ENCODE results near the gene MYO1B.

The MYO1B gene

DNA sequence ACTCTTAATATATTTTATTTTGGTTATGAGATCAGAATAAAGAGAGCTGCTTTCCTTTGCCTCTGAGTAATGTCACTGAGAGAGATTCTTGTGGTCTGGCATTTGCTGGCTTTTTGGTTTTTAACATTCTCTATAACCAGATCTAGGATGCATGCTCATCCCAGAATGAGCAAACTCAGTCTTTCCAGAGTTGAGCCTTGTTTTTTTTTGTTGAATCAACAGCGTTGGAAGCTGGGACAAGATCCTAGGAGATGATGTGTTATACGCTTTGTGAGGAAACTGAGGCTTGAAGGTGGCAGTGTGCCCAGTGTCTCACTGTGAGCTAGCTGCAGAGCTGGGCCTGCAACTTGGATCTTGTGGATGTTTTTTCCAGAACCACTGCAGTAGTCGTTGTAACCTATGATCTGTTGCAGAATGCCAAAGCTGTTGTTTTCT, 19.5 kb downstream of the MYO1B start:
- no peak for DNase-seq

DNA sequence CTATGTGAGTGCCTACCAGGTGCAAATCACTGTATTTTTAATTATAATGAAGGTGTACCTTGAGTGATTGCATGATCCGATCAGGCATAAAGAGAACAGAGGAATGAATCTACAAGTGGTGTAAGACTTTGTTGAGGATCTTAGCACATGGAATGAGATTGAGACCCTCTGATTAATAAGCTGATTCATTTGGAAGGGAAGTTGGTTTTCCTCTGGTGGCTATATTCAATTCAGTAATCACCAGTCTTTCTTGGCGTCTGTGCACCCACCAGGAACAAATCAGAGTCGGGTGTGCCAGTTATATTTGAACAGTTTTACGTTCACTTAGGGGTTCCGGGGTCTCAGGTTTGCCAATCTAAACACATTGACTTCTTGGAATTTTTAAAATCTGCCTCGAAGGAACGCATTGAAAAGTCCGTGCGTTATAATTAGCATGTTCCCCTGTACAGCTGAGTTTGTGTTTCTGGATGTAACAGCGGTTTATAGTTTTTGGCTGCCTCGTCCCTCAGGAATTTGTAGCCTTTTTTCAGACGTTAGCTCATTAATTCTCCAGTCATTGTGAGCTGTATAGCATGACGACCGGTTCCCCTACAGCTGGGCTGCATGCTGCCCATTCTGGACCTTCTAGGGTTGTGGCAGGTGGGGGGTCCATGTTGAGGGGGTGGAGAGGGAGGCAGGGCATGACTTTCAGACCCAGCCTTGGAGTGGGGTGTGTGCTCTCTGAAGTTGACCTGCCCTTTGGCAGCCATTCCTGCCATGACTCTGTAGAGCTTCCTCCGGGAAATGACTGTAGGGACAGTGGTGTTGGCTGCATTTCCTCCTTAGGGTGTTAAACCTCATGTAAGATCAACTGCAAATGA, 20.3 kb downstream of the MYO1B start:
- DNase-seq, result no peak

DNA sequence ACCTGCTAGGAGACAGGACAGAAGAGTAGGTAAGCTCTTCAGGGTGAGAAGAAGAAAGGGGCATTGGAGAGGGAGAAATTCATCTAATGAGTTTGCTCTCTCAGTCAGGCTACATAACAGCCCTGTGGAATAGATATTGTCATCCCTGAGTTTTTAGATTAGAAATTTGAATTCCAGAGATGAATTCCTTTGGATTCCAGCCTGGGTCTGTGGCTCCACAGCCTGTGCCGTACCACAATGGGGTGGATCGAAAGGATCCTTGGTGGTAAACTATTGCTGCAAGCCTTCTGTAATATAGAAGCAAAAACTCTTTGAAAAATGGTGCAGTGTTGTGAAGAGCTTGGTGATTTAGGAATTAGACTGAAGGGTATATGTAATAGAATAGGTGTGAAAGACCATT, 21.0 kb downstream of the MYO1B start:
- no peak for DNase-seq

DNA sequence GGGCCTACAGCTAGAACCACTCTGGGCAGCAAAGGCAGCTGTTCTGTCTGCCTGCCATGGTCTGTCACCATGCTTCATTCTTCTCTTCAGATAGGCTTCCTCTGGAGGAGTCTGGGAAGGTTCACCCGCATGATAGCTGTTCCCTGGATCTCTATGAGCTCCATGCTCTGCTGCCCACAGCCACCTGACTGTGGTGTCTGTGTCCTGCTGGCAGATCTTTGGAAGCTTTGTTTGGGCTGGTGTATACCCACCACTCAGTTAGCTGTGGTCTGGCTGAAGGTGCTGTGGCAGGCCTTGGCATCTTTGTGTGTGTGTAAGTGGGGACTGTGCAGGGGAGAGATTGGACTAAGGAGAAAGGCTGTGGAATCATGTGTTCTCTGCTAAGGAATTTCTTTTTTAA, 23.4 kb downstream of the MYO1B start:
- DNase-seq, result no peak

DNA sequence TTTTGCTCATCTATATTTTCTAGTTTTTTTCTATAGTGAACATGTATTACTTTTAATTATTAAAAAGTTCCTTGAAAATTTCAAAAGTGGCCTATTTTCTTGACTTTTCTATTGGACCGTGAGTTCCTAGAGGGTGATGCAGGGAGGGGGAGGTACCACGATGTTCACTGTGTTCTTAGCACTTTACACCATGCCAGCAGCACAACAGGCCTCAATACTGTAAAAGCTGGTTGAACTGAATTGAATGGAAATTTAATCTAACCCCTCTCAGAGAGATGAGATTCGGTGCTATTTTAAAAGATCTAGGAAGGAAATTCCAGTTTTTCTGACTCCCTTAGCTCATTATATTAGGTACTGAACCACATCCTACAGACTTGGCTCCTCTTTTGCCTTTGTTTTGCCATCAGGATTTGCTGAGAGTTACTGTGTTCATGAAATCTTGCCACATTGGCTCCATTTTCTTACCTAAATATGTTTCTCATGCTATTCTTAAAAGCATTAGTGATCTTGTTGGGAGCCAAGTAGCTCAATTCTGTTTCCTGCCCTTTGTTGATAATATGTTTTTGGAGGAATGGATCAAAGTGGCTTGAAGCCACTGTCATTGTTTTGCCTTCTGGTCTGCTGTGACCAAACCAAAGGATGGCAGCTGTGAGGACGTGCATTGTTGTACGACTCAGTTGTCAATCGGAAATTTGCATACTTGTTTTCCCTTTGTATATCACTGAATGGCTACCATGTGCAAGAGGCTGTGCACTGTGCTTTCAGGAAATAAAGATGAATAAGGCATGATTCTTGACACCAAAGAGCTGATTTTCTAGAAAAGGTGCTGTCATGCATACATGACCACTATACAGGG, 25.3 kb downstream of the MYO1B start:
- no peak for DNase-seq

DNA sequence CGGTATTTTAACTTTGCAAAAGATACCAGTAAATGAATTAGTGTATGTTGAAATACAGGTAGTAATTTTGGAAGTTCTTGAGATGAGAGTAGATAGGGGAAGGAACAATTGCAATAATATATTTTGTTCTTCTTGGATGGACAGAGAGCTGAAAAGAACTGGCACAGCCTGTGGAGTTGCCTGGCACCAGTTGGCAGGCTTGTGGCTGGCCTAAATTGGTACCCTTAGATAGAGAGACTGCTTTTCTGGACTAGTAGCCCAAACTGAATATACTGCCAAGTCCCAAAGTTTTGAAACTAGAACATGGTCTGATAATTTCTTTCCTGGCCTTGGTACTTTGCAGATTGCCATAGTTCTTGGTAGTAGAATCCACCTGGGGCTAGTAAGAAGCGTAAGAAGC, 26.9 kb downstream of the MYO1B start:
- DNase-seq, result no peak

DNA sequence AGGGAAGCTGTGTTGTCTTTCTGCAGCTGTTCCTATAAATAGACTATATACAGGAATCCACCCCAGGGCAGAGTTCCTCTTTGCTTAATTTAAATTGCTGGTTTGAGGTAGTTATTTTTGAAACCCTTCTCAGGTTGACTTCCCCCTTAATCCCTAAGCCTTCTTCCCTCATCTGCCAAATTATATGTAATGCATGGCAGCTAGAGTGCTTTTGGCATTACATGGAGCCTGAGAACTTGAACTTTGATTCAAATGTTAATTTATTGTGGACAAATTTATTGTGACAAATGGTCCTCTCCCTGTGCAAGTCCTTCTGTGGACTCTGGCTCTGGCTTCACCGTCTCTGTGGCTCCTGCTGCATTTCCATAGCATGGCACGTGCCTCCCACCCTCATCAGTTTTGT, 29.2 kb downstream of the MYO1B start:
- DNase-seq, result no peak

DNA sequence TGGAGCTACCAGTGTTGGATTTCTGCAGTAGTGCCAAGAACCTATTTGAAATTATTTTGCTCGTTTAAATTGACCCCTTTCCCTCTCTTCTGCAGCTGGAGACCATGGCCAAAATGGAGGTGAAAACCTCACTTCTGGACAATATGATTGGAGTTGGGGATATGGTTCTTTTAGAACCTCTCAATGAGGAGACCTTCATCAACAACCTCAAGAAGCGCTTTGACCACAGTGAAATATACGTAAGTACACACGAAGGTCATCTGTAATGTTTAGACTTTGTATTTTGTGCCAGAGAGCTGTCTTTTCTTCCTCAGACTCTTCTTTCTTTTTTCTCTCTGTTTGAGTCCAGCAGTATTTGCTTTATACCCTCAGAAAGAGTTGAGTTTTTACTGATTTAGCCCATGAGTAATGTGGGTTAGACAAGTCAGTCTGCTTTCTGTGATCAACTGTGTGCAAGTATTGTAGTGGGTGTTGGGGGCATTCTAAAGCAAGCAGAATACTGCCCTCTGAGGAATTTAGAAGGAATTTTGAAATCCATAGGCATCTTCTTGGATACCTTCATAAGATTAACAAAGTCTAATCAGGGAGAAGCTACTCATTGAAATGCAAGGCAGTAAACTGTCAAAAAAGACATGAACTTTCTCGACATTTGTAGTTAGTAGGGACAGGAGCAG, 31.7 kb downstream of the MYO1B start:
- DNase-seq, result no peak

DNA sequence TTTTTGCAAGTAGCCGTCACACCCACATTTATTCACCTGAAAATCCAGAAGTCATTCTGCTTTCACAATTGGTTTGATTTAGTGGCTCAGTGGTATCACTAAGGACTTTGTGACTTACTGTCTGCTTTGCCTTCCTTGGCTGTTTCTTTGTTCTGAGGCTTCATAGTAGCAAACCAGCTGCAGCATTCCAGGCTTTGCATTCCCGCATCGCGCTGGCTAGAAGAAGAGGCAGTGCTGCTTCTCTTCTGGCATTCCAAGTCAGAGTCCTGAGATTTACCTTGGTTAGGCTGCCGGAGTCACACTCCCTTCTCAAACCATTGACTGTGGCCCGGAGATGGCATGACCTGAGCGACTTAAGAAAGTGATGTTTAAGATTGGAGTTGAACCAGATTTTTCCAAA, 35.1 kb downstream of the MYO1B start:
- DNase-seq, result no peak

DNA sequence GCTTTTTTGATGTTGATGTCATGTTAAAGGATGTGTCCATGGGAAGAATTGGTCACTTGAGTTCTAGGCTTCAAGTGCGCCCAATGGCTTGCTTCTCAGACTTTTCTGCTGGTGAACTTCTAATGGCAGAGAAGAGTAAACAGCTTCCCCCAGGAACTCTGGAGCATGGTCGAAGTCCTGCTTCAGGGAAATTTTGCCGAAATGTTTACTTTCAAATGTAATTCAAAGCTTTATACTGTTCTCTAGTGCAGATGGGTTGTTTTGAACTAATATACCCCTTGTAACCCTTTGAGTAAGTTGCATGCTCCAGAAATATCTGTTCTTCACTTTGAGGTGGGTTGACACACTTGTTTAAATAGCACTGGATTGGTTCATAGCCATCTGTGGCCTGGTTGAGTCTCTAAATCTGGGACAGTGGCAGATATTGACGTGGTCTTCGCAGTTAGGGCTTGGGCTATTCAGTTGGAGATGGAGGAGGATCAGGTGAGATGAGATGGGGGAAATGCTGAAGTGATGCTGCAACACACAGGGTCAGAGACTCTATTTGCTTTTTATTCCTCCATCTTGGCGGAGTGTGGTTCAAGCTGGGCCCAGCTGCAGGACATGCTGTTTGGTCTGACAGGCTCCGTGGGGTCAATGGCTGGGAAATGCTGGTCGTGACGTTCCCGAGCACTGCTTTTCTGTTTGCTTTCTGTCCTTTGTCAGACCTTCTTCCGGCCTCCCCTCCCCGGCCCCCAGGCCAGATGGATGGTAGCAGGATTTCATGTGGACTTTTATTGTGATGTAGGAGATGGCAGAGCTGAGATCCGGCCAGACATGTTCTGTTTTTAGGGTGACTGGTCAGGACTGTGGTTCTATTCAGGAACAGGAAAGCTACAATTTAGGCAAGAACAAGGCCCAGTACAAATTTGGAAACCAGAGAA, 35.9 kb downstream of the MYO1B start:
- no peak for DNase-seq

DNA sequence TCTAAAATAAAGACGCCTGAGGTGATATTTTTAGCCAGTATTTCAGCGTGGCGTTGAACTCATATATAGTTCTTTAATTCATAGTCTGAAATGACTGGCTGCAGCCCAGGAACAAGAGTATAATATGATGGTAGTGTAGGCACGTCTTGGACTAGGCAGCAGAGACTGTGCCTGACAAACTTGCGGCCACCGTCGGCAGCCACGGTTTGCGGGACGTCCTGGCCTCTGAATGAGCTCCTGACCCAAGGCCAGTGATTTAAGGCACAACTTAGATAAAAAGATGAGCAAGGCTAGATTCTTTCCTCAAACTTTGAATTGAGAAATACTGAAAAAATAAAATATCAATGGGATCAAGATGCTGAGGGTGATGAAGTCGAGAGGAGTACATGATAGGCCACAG, 40.0 kb downstream of the MYO1B start:
- DNase-seq, result no peak

DNA sequence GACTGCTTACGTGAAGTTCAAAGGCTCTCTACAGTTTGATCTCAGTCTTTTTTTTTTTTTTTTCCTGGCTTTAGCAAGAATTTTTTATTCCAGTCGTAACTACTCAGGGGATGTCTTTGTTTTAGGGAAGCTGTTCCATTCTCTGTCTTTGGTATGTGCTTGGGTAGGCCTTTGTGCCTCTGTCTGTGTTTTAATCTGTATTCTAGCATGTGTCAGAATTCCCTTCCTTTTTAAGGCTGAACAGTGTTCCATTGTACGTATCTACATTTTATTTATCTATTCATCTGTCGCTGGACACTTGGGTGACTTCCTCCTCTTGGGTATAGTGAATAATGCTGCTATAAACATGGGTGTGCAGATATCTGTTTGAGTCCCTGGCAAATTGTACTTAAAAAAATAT, 42.6 kb downstream of the MYO1B start:
- DNase-seq, result no peak

DNA sequence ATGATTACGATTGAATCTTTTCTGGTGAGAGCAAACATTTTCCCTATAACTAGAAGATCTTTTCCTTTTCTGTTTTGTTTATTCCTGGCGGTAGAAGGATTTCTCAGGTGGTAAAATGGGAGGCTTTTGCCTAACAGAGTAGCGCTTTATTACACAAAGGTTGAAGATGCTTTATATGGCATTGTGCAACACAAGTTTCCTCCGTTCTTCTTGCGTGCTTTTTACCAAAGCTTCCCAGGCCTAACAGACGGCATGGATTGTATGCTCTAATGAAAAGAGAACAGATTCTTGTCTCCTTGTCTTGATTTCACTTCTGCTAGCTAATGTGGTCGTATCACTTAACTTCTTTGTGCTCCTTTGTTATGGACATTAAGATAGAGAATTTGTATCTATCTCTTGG, 43.8 kb downstream of the MYO1B start:
- no peak for DNase-seq

DNA sequence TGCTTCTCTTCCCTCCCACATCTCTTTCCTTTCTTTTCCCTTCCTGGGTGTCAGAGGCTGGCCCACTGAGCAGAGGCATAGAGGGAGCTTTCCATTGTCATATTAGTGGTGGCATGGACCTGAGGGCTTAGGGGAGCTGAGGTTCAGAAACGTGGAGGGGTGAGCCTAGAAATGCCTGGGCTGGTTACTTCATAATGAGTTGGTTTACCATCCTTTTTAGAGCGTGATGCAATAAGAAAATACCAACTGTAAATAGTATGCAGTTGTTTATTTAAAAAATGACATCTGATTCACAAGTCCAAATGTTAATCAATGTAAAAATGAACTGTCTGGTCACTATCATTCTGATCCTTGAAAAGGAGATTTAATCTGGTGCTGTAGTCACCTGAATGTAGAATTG, 46.3 kb downstream of the MYO1B start:
- no peak for DNase-seq

DNA sequence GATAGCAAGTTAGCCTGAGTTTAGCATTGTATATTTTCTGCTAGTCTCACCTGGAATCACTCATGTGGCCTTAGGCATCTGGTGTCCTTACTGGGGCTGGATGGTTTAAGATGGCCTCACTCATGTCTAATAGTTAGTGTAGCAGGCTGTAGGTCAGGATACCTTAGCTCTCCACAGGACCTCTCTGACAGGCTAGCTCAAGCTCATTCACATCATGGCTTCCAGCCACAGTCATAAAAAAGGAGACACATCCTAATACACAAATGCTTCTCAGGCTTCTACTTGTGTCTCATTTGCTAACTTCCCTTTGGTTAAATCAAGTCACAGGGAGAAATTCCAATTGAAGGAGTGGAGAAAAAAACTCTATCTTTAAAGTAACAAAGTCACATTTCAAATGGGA, 47.7 kb downstream of the MYO1B start:
- DNase-seq, result no peak

DNA sequence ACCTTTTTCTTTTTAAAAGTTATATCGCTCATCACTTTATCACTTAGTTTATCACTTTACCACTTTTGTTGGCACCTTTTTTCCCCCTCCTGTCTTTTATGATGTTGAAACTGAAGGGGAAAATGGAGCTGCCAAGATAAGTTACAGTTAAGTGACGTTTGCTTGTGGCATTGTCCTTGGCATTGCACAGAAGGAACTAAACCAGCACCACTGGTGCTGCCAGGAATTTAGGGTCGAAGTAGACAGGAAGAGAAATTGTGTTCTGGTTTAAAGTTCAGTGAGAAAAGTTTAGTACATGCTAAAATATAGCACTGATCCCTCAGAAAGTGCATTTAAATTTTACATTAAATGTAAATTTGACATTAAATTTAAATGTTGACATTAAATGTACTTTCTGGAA, 49.9 kb downstream of the MYO1B start:
- DNase-seq, result no peak

DNA sequence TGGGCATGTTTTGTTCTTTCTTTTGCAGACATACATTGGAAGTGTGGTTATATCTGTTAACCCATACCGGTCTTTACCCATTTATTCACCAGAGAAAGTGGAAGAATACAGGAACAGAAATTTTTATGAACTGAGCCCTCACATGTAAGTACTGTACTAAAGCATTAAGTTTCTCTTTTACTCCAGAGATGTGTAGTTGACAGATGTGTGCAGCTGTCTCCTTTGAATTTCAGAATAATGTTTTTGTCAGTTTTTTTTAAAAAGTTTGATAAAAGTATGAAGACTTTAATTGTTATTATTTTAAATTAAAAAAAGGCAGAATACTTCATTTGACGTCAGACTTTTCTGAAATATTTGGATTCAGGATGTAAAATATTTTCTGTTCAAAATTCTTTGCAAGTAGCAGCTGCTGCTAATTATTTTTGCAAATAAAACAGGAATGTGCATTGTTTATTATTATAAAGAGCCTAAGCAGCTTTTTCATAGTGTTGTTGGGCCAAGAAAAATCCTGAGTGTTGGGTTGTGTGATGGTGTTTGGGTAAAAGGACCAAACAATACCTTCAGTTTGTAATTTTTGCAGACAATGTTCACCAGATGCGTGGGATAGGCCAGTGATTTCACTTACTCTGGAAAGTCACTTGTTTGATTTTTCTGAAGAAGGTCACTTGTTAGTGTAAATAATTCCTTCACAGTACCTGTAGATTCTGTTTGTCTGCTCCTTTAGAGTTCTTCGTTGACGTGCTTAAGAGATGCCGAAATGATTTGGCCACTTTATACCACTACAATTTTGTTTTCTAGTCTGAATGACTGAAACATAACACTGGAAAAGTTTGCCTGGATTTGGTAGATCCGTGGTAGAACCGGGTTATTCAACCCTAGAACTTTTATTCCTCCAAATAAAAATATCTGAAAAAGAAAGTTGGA, 51.1 kb downstream of the MYO1B start:
- no peak for DNase-seq

DNA sequence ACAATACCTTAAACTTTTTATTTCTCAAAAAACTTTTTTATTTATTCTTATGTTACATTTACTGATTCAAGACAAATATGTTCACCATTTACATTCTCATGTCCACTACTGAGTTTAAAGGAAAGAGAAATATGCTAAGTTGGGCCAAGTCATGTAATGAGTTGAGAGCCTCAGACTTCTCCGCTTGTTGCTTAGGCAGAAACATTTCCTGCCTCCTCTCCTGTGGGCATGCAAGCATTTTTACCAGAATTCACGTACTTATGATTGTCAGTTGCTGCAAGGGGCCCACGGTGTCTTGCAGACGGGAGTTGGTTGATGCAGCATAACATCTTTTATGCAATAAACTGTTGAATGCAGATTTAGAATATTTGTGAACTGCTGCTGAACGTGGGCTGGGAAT, 51.8 kb downstream of the MYO1B start:
- DNase-seq, result no peak

DNA sequence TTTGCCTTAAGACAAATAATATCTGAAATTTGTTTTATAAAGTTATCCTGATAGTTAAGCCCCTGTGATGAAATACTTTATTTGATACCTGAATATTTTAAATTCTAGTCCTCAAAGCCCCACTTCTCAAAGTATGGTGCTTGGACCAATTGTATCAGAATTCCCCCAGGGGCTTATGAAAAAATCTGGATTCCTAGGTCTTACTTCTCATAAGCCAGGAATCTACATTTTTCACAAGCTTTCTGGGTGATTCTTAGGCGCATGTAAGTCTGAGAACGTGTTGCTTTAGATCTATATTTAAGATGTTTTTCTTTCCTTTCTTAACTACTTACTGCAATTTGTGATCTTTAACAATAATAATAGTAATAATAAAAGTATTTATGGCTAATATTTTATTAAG, 53.1 kb downstream of the MYO1B start:
- no peak for DNase-seq

DNA sequence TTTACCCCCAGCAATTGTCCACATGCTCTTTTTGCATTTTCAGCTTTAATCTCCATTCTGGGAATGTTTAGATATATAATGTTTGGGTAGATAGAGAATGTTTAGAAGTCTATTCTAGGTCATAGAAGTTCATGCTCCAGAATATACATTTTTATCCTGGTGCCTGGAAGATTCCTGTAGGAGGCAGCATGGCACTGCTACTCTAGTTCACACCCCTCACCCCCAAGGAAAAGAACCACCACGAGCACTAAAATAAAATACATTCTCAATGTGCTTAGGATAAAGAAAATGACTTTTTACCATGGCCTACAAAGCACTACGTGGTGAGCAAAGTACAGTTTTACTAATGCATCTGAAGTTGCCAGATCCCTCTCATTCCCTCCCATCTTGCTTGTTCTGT, 53.8 kb downstream of the MYO1B start:
- DNase-seq, result no peak

DNA sequence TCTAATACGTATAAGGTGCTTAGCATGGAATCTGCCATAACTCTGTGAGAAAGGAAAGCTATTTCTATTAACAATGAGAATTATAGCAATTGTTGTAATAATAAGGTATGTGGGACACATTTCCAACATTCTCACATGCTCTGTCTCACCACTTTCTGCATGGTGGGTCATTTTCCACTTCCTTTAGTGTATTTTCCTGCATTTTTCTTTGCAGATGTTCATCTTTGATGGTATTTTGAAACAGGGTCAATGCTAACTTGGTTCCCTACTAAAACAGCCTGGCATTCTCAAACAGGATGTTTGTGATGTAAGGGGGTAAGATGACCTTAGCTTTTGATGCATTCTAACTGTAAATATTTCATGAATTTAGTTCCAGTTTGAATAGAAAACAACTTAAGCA, 54.7 kb downstream of the MYO1B start:
- no peak for DNase-seq
